Ectodermal cell (in vitro differentiated cells): ENCODE measurements around the gene GPR179.

Experiments
- H3K27ac ChIP-seq: 2 replicates; pipeline ENCODE4 v1.7.0; 2013; ENCODE audit warnings: mild to moderate bottlenecking, low read depth, low read length; ENCODE audit not compliant: insufficient read depth, poor library complexity, severe bottlenecking
- H3K27me3 ChIP-seq: 2 replicates; pipeline ENCODE4 v1.7.0; 2013; ENCODE audit warnings: mild to moderate bottlenecking, low read length; ENCODE audit not compliant: insufficient read depth, control insufficient read depth, poor library complexity, severe bottlenecking
- H3K36me3 ChIP-seq: one replicate; pipeline ENCODE4 v1.7.0; 2013; ENCODE audit warnings: low read length; ENCODE audit not compliant: control insufficient read depth, insufficient read depth
- H3K4me1 ChIP-seq: one replicate; pipeline ENCODE4 v1.7.0; 2013; ENCODE audit warnings: low read length; ENCODE audit not compliant: control insufficient read depth, insufficient read depth
- H3K4me3 ChIP-seq: 2 replicates; pipeline ENCODE4 v1.7.0; 2013; ENCODE audit warnings: low read depth, low read length, control low read depth; ENCODE audit not compliant: insufficient read depth
- H3K9me3 ChIP-seq: 2 replicates; pipeline ENCODE4 v1.7.0; 2013; ENCODE audit warnings: mild to moderate bottlenecking, low read length, moderate library complexity; ENCODE audit not compliant: control insufficient read depth
- WGBS, 2 experiments: methylation state at CpG; one replicate each; pipeline ENCODE4 v1.1.7; 2013; ENCODE audit warnings: missing lambda C conversion rate in 2 of 2; 5-methylcytosine and 5-hydroxymethylcytosine counted together

GPR179 gene

DNA sequence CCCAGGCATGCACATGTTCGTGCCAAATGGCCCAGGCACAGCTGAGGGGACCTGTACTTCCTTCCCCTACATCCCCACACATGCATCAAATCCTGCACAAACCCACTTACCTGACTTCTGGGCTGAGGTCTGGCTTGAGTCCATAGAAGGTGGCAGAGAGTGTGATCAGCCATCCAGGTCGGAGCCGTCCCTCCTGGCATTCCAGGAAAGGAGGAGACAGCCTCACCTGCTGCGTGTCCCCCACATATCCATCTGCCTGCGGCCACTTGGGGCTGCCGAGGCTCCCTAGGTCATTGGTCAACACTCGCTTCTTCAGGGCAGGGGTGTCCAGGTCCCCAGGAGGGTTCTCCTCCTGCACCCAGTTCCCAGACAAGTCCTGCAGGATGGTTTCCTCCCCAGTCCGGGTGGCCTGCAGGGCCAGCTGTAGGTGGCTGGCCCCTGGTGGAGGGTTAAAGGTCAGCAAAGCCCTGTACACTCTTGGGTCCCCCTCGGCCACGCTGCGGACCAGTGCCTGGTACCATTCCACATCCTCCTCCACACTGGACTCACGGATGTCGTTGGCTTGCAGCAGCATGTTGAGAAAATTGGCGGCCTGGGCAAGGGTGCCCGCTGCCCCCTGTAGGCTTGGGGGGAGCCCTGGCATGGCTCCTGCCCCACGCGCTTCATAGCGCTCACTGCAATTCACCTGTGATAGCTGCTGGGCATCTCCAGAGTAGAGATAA lies 709 bp downstream of the GPR179 start:
- no peak overlapping the region for H3K27ac ChIP-seq
- no peaks in the 10 kb centered on the region for H3K36me3 ChIP-seq
- peaks cover 5% of the 10 kb centered on the region for H3K4me1 ChIP-seq
- no peaks in the 10 kb centered on the region for H3K9me3 ChIP-seq
- H3K4me3 ChIP-seq = no peak overlapping the region
- H3K27me3 ChIP-seq = no peaks in the 10 kb centered on the region
- 94 to 96% methylated on average over 18 of the region's 18 CpGs for WGBS, 2 experiments

DNA sequence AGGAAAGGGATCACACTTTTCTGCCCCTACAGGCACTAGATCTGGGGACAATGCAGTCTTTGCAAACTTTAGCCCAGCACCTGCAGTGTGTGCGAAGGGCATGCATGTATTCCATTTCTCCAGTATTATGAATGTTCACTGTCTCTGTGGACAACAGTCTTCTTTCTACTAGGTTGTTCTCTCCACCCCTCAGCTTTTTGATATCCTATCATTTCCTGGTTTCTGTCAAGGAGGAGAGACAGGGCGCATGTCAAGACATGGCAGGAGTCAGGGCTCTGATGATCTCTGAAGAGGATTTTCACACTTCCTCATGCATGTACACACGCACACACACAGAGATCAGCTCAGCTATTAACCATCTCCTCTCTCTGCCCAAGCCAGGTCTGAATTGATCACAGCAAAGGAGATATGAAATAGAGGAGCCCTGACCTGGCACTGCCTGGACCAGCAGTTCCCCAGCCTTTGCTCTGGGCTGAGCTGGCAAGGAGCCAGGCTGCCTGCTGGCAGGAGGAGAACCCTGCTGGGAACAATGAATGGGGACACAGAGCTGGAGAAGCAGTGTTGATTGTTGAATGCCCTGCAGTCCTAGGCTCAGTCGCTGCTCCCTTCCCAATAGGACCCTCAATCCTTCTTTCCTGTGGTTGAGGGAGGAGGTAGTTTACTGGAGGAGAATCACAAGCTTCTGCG lies 2.6 kb downstream of the GPR179 start:
- H3K4me1 ChIP-seq = peaks cover 5% of the 10 kb centered on the region
- WGBS, 2 experiments = 49 to 53% methylated on average over 5 of the region's 5 CpGs
- no peaks in the 10 kb centered on the region for H3K27me3 ChIP-seq
- no peaks in the 10 kb centered on the region for H3K36me3 ChIP-seq
- no peak overlapping the region for H3K4me3 ChIP-seq
- H3K27ac ChIP-seq = no peak overlapping the region
- H3K9me3 ChIP-seq = no peaks in the 10 kb centered on the region

DNA sequence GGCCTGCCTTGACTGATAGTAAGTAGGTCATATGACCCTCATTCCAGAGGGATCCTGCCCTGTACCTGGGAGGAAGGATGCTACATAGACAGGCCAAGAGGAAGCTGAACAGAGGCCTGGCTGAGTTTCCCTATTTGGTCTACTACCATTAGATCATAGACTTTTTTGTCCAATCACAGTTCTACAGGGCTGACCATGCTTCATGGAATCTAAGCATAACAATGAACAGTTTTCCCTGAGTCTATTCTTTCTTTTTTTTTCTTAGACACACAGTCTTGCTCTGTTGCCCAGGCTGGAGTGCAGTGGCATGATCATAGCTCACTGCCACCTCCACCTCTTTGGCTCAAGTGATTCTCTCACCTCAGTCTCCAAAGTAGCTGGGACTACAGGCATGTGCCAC lies 3.9 kb downstream of the GPR179 start:
- Histone ChIP-seq H3K9me3 (no peaks in the 10 kb centered on the region), H3K27ac (no peak overlapping the region), H3K27me3 (no peaks in the 10 kb centered on the region), H3K36me3 (no peaks in the 10 kb centered on the region), H3K4me3 (no peak overlapping the region), H3K4me1 (peaks cover 5% of the 10 kb centered on the region)

- Histone ChIP-seq H3K4me3 (no peak overlapping the region), H3K4me1 (peaks cover 5% of the 10 kb centered on the region), H3K27ac (no peak overlapping the region), H3K27me3 (no peaks in the 10 kb centered on the region), H3K36me3 (no peaks in the 10 kb centered on the region), H3K9me3 (no peaks in the 10 kb centered on the region)
- WGBS, 2 experiments = 94 to 96% methylated on average over 4 of the region's 4 CpGs
Observed at GRCh38 chr17:38338535-38338934, 5.2 kb downstream of the GPR179 start.

- WGBS, 2 experiments = 83 to 93% methylated on average over 5 of the region's 5 CpGs
Observed at GRCh38 chr17:38338053-38338452, 5.7 kb downstream of the GPR179 start.

DNA sequence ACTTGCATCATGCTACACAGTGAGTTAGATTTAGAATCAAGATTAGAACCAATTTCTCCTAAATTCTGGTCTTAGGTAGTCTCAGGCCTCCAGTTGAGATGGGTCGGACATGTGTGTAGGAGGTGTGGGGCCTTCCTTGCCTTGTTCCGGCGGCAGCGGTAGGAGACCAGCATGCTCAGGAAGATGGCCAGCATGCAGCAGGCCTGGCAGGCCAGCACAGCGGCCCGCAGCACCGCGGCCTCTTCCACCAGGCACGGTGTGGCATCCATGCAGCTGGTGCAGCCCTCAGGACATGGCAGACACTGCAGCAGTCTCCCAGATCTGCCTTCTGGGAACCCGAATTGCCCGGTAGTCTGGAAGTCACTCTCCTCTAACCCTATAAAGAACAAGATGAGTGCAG lies 6.9 kb downstream of the GPR179 start:
- 94 to 95% methylated on average over 11 of the region's 11 CpGs for WGBS, 2 experiments
- Histone ChIP-seq H3K27me3 (no peaks in the 10 kb centered on the region), H3K4me3 (no peak overlapping the region), H3K4me1 (peaks cover 5% of the 10 kb centered on the region), H3K9me3 (no peaks in the 10 kb centered on the region), H3K36me3 (no peaks in the 10 kb centered on the region), H3K27ac (no peak overlapping the region)

More at GRCh38 chr17:38338053-38338452, 5.7 kb downstream of the GPR179 start:
- Histone ChIP-seq H3K36me3 (no peaks in the 10 kb centered on the region), H3K27me3 (no peaks in the 10 kb centered on the region), H3K4me3 (no peak overlapping the region), H3K9me3 (no peaks in the 10 kb centered on the region), H3K27ac (no peak overlapping the region), H3K4me1 (peaks cover 5% of the 10 kb centered on the region)

DNA sequence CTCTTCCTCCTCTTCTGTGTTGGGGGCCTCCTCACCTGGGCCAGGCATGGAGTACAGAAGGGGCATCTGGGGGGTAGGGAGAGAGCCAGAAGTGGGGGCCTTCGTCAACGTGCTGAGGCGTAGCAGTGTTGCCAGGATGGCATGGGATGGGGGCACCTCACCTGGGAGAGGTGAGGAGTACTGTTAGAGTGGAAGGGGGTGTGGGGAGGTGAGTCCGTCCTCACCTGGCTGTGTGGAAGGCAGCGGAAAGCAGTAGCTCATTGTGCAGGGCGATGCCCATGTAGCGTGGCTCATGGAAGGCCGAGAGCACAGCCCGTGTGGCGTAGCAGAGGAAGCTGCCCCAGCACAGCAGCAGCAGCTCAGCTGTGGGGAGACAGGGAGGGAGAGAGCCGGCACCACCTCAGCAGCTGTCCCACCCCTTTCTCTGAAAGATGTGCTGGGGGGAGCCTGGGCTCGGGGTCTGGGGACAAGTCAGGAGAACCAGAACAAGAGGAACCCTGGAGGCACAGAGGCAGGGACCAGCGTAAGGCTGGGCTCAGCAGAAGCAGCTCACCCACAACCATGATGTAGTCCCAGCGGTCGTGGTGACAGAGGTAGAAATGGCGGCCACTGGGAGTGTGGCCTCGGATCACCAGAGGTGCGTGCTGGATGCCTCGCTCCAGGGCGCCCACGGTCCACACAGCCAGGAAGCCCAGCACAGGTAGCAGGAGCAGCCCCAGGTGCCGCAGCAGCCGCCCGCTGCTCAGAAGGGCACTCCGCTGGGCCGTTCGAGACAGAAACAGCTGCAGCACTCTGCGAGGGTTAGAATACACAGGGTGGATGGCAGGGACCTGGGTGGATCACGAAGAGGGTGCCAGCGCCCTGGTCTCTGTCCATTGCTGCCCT lies 9.0 kb downstream of the GPR179 start:
- 91 to 92% methylated on average over 30 of the region's 30 CpGs for WGBS, 2 experiments
- Histone ChIP-seq H3K36me3 (no peaks in the 10 kb centered on the region), H3K27ac (no peak overlapping the region), H3K4me3 (no peak overlapping the region), H3K9me3 (no peaks in the 10 kb centered on the region), H3K4me1 (peaks cover 5% of the 10 kb centered on the region), H3K27me3 (no peaks in the 10 kb centered on the region)

GRCh38 chr17:38333635-38334295 lies 10.0 kb downstream of the GPR179 start:
- WGBS, 2 experiments = 47 to 48% methylated on average over 12 of the region's 12 CpGs
- H3K27me3 ChIP-seq = no peaks in the 10 kb centered on the region
- no peak overlapping the region for H3K27ac ChIP-seq
- peaks cover 6% of the 10 kb centered on the region for H3K4me1 ChIP-seq
- no peaks in the 10 kb centered on the region for H3K9me3 ChIP-seq
- H3K36me3 ChIP-seq = no peaks in the 10 kb centered on the region
- no peak overlapping the region for H3K4me3 ChIP-seq

GRCh38 chr17:38332735-38333134 lies 11.0 kb downstream of the GPR179 start:
- WGBS, 2 experiments = 91 to 93% methylated on average over 7 of the region's 7 CpGs
- no peak overlapping the region for H3K4me3 ChIP-seq
- H3K36me3 ChIP-seq = no peaks in the 10 kb centered on the region
- no peak overlapping the region for H3K27ac ChIP-seq
- H3K27me3 ChIP-seq = no peaks in the 10 kb centered on the region
- H3K4me1 ChIP-seq = peaks cover 6% of the 10 kb centered on the region
- H3K9me3 ChIP-seq = no peaks in the 10 kb centered on the region
